ENCODE measurements around the gene SCNN1A. TPM values are rescaled to one million over a fixed set of nuclear protein-coding genes. Genes with fewer than 3 reads are reported as not detected.

Gene SCNN1A
- total RNA-seq, 1 experiment from 2014 or later = 118 TPM

GRCh38 chr12:6407236-6407954 lies 32.0 kb upstream of the SCNN1A start:
- CTCF ChIA-PET = no interaction called here
- no peaks in the 10 kb centered on the region for H4K20me1 ChIP-seq (ENCODE audit: insufficient read depth)
- no peak for ATAC-seq
- H3K36me3 ChIP-seq (ENCODE audit: control insufficient read depth in 1 of 2, insufficient read depth in 2 of 2, low read length in 2 of 2) = no peaks in the 10 kb centered on the region
- no peak overlapping the region for H2AFZ ChIP-seq (ENCODE audit: low read depth, low read length, poor library complexity, severe bottlenecking)
- BruUV-seq (replicated peaks) = no TSS peak
- no peak for DNase-seq (ENCODE audit: low read depth, low spot score)
- POLR2A ChIA-PET = no interaction called here
- H3K9me2 ChIP-seq (ENCODE audit: insufficient read depth) = no peaks in the 10 kb centered on the region
- no peaks in the 10 kb centered on the region for H3K9me3 ChIP-seq (ENCODE audit: control insufficient read depth in 1 of 2, insufficient read depth in 1 of 2, low read depth in 1 of 2, low read length in 2 of 2)
- no peaks in the 10 kb centered on the region for H3K4me1 ChIP-seq (ENCODE audit: control insufficient read depth in 1 of 2, insufficient read depth in 2 of 2, low read length in 2 of 2)
- TF ChIP-seq CTCF (IDR thresholded peaks at IDR 0.05 in 2 of 3, conservative IDR thresholded peaks at IDR 0.05 in 1 of 3; ENCODE audit: borderline replicate concordance in 1 of 3, insufficient read depth in 1 of 3, low read depth in 2 of 3, low read length in 2 of 3) = no peak
- no peak for TF ChIP-seq FOSL1 (IDR thresholded peaks at IDR 0.05; ENCODE audit: low read depth)
- no peak for TF ChIP-seq TCF7L2 (IDR thresholded peaks at IDR 0.05; ENCODE audit: borderline replicate concordance, extremely low read depth, insufficient read depth, insufficient read length)
- no peak for TF ChIP-seq SIN3A (IDR thresholded peaks at IDR 0.05; ENCODE audit: low read depth)
- no peak for TF ChIP-seq SP1 (IDR thresholded peaks at IDR 0.05; ENCODE audit: low read depth)
- TF ChIP-seq POLR2A (IDR thresholded peaks at IDR 0.05; ENCODE audit: borderline replicate concordance, extremely low read depth, insufficient read depth, insufficient read length) = no peak
- no peak for TF ChIP-seq SRF (IDR thresholded peaks at IDR 0.05; ENCODE audit: low read depth)
- TF ChIP-seq ATF3 (IDR thresholded peaks at IDR 0.05) = no peak
- TF ChIP-seq JUND (IDR thresholded peaks at IDR 0.05) = no peak
- no peak for TF ChIP-seq ZNF274 (IDR thresholded peaks at IDR 0.05; ENCODE audit: low read depth, low read length)
- no peaks in the 10 kb centered on the region for H3K79me2 ChIP-seq (ENCODE audit: insufficient read depth, low read length)
- RAD21 ChIA-PET (ENCODE audit: low non-redundant PET in 1 of 2, low total read pairs in 2 of 2, uncharacterized antibody in 2 of 2, unreplicated experiment in 2 of 2) = no interaction called here
- no peak overlapping the region for H3K27ac ChIP-seq (ENCODE audit: low read depth, low read length)
- H3K9ac ChIP-seq (ENCODE audit: low read length) = no peak overlapping the region
- intact Hi-C loops (cut with micrococcal nuclease) = no loop called here
- no peak overlapping the region for H3K4me2 ChIP-seq (ENCODE audit: low read length)
- H3K4me3 ChIP-seq (replicated peaks in 1 of 2; ENCODE audit: low read depth in 1 of 2, low read length in 2 of 2) = no peak overlapping the region
- H3K27me3 ChIP-seq (ENCODE audit: insufficient read depth, low read length) = no peaks in the 10 kb centered on the region
